IMR-90 (cell line): ENCODE results near the gene CA7. TPM values are rescaled to one million over a fixed set of nuclear protein-coding genes. Genes with fewer than 3 reads are reported as not detected.

Experiments used
- ATAC-seq: fragments of 200-7000 bp; cut with Tn5 transposase; 2 replicates; pipeline ENCODE4 v1.9.1; 2020; ENCODE audit warnings: low read depth, mild to moderate bottlenecking, moderate library complexity
- BruUV-seq: library from RNA; stranded (reverse); fragments of 400-500 nt; replicated peaks from 2 replicates; lab custom pipeline; 2021; lab: Mats Ljungman, UMichigan
- CTCF ChIA-PET: fragments of 300-600 bp; formaldehyde crosslinking; extraction: SDS; loops from one replicate; lab custom pipeline; 2021; ENCODE audit warnings: antibody characterized with exemption; lab: Yijun Ruan, JAX
- POLR2A ChIA-PET: fragments of 300-600 bp; sonication (Branson Sonifier 250); formaldehyde crosslinking; loops from one replicate; lab custom pipeline; 2022; ENCODE audit warnings: antibody characterized with exemption; ENCODE audit not compliant: unreplicated experiment; lab: Charles Lee
- DNase-seq: peaks from one replicate; pipeline ENCODE4 v3.0.0; 2013
- H2AFZ ChIP-seq: replicated peaks from 2 replicates; pipeline ENCODE3; 2013; ENCODE audit warnings: low read length, mild to moderate bottlenecking; ENCODE audit not compliant: poor library complexity
- H2AK5ac ChIP-seq: 2 replicates; pipeline ENCODE4 v1.6.1; 2013; ENCODE audit warnings: low read depth, low read length, inconsistent platforms
- H2AK9ac ChIP-seq: replicated peaks from 2 replicates; pipeline ENCODE3; 2013; ENCODE audit warnings: mild to moderate bottlenecking, low read depth, low read length, moderate library complexity; ENCODE audit not compliant: poor library complexity
- H2BK120ac ChIP-seq: 2 replicates; pipeline ENCODE4 v1.6.1; 2013; ENCODE audit warnings: low read depth, low read length, inconsistent platforms
- H2BK15ac ChIP-seq: 3 replicates; pipeline ENCODE4 v1.6.1; 2013; ENCODE audit warnings: low read depth, low read length, inconsistent platforms
- H2BK20ac ChIP-seq: 2 replicates; pipeline ENCODE4 v1.6.1; 2013; ENCODE audit warnings: low read depth, mild to moderate bottlenecking, inconsistent platforms, low read length, moderate library complexity
- H2BK5ac ChIP-seq: 2 replicates; pipeline ENCODE4 v1.6.1; 2013; ENCODE audit warnings: mild to moderate bottlenecking, low read depth, low read length, inconsistent platforms; ENCODE audit not compliant: poor library complexity, severe bottlenecking
- H3K14ac ChIP-seq: replicated peaks from 2 replicates; pipeline ENCODE4 v1.6.1; 2013; ENCODE audit warnings: low read depth, low read length, inconsistent platforms
- H3K18ac ChIP-seq: 2 replicates; pipeline ENCODE4 v1.6.1; 2013; ENCODE audit warnings: low read depth, low read length, control low read depth
- H3K23ac ChIP-seq: 2 replicates; pipeline ENCODE4 v1.6.1; 2013; ENCODE audit warnings: low read depth, low read length, inconsistent platforms
- H3K27ac ChIP-seq: 2 replicates; pipeline ENCODE4 v1.5.1; 2013; ENCODE audit warnings: mild to moderate bottlenecking, control low read depth, low read length; ENCODE audit not compliant: insufficient read depth
- H3K27me3 ChIP-seq: 2 replicates; pipeline ENCODE4 v1.6.1; 2013; ENCODE audit warnings: low read length; ENCODE audit not compliant: control insufficient read depth, insufficient read depth
- H3K36me3 ChIP-seq: 2 replicates; pipeline ENCODE4 v1.6.1; 2013; ENCODE audit warnings: low read length, mixed read lengths; ENCODE audit not compliant: control insufficient read depth, insufficient read depth
- H3K4ac ChIP-seq: 2 replicates; pipeline ENCODE4 v1.6.1; 2013; ENCODE audit warnings: low read depth, low read length, inconsistent platforms
- H3K4me1 ChIP-seq: 2 replicates; pipeline ENCODE4 v1.6.1; 2013; ENCODE audit warnings: low read length, mixed read lengths; ENCODE audit not compliant: control insufficient read depth, insufficient read depth
- H3K4me2 ChIP-seq: 2 replicates; pipeline ENCODE4 v1.6.1; 2013; ENCODE audit warnings: low read depth, mild to moderate bottlenecking, control low read depth, low read length, moderate library complexity
- H3K4me3 ChIP-seq: 2 replicates; pipeline ENCODE4 v1.5.1; 2013; ENCODE audit warnings: low read depth, mild to moderate bottlenecking, control low read depth, low read length, moderate library complexity; ENCODE audit not compliant: insufficient read depth
- H3K56ac ChIP-seq: 2 replicates; pipeline ENCODE4 v1.6.1; 2013; ENCODE audit warnings: low read length, inconsistent platforms; ENCODE audit not compliant: insufficient read depth; ENCODE audit errors: extremely low read depth
- H3K79me1 ChIP-seq, 2 experiments: 2 replicates each; pipeline ENCODE4 v1.6.1; 2013; ENCODE audit warnings: low read length in 2 of 2, inconsistent platforms in 1 of 2, low read depth in 1 of 2
- H3K9ac ChIP-seq: 2 replicates; pipeline ENCODE4 v1.6.1; 2013; ENCODE audit warnings: low read depth, low read length, control low read depth
- H3K9me1 ChIP-seq: 2 replicates; pipeline ENCODE4 v1.6.1; 2013; ENCODE audit warnings: low read length, inconsistent platforms; ENCODE audit not compliant: insufficient read depth
- H3K9me3 ChIP-seq: 2 replicates; pipeline ENCODE4 v1.6.1; 2013; ENCODE audit warnings: low read length; ENCODE audit not compliant: control insufficient read depth, insufficient read depth
- H4K20me1 ChIP-seq: 2 replicates; pipeline ENCODE4 v1.6.1; 2013; ENCODE audit warnings: low read length, inconsistent platforms; ENCODE audit not compliant: insufficient read depth
- H4K5ac ChIP-seq: 2 replicates; pipeline ENCODE4 v1.6.1; 2013; ENCODE audit warnings: mild to moderate bottlenecking, low read depth, low read length, control low read depth
- H4K8ac ChIP-seq, 2 experiments: 2 replicates each; pipeline ENCODE4 v1.6.1; 2013; ENCODE audit warnings: low read depth in 2 of 2, low read length in 2 of 2, control low read depth in 1 of 2, inconsistent platforms in 1 of 2
- H4K91ac ChIP-seq: 2 replicates; pipeline ENCODE4 v1.6.1; 2013; ENCODE audit warnings: low read depth, low read length, inconsistent platforms; ENCODE audit not compliant: insufficient read depth
- CEBPB ChIP-seq: IDR thresholded peaks from 2 replicates; pipeline ENCODE4 v1.6.1; 2012; ENCODE audit warnings: low read depth, low read length, improper control_type of control experiment
- CHD1 ChIP-seq: IDR thresholded peaks from 2 replicates; pipeline ENCODE4 v1.6.1; 2012; ENCODE audit warnings: low read depth, low read length, improper control_type of control experiment
- MAFK ChIP-seq: IDR thresholded peaks from 2 replicates; pipeline ENCODE4 v1.6.1; 2012; ENCODE audit warnings: low read depth, low read length, improper control_type of control experiment
- MAZ ChIP-seq: IDR thresholded peaks from 2 replicates; pipeline ENCODE4 v1.6.1; 2012; ENCODE audit warnings: low read depth, mild to moderate bottlenecking, low read length, improper control_type of control experiment, moderate library complexity, borderline replicate concordance
- RCOR1 ChIP-seq: IDR thresholded peaks from 2 replicates; pipeline ENCODE4 v1.6.1; 2012; ENCODE audit warnings: mild to moderate bottlenecking, low read length, improper control_type of control experiment; ENCODE audit not compliant: insufficient replicate concordance
- RFX5 ChIP-seq: IDR thresholded peaks from 2 replicates; pipeline ENCODE4 v1.8.0; 2012; ENCODE audit warnings: low read depth, mild to moderate bottlenecking, low read length, moderate library complexity
- SMC3 ChIP-seq: fragments of 150-350 bp; IDR thresholded peaks from 2 replicates; pipeline ENCODE4 v1.6.1; 2016; ENCODE audit warnings: low read depth, mild to moderate bottlenecking, antibody characterized with exemption, low read length, moderate library complexity
- WGBS, 2 experiments: methylation state at CpG; one replicate each; pipeline versions ENCODE4 v1.1.5 to v1.1.7; 2013; ENCODE audit warnings: missing lambda C conversion rate in 2 of 2; ENCODE audit not compliant: insufficient read length in 1 of 2; ENCODE audit errors: extremely low coverage in 2 of 2; 5-methylcytosine and 5-hydroxymethylcytosine counted together
- dilution Hi-C: fragments of 300-500 bp; cut with HindIII; formaldehyde crosslinking; loops from one replicate; pipeline ENCODE4 v1.14.3; 2018; ENCODE audit warnings: low sequenced_read_pairs; ENCODE audit not compliant: unreplicated experiment
- in situ Hi-C: fragments of 300-500 bp; cut with MboI; formaldehyde crosslinking; loops from 3 replicates; pipeline ENCODE4 v1.14.3; 2019; ENCODE audit warnings: low sequenced_read_pairs, inconsistent platforms, mixed read lengths
- intact Hi-C: fragments of 100-400 bp; cut with micrococcal nuclease; formaldehyde crosslinking; loops from 2 replicates; pipeline ENCODE4 v1.10.0; 2022
- polyA plus RNA-seq, 3 experiments: library from polyadenylated mRNA; depleted of rRNA; stranded (reverse); fragments of >200 nt; gene quantifications; 2 replicates each; pipeline ENCODE4 v1.2.3, GENCODE V29; 2012; ENCODE audit warnings: low replicate concordance in 1 of 3
- total RNA-seq: library from RNA; depleted of rRNA; stranded (reverse); fragments of >200 nt; gene quantifications from 2 replicates; pipeline ENCODE4 v1.2.3, GENCODE V29; 2012
- TF ChIP-seq, protein P1 (sequence below): fragments of 150-350 bp; IDR thresholded peaks from 2 replicates; pipeline ENCODE4 v1.6.1; 2017; ENCODE audit warnings: mild to moderate bottlenecking, antibody characterized with exemption, low read length, low read depth

Gene CA7
- total and polyA plus RNA-seq, 2 of the 4 experiments (the other 2 are of a cell fraction): not detected

DNA sequence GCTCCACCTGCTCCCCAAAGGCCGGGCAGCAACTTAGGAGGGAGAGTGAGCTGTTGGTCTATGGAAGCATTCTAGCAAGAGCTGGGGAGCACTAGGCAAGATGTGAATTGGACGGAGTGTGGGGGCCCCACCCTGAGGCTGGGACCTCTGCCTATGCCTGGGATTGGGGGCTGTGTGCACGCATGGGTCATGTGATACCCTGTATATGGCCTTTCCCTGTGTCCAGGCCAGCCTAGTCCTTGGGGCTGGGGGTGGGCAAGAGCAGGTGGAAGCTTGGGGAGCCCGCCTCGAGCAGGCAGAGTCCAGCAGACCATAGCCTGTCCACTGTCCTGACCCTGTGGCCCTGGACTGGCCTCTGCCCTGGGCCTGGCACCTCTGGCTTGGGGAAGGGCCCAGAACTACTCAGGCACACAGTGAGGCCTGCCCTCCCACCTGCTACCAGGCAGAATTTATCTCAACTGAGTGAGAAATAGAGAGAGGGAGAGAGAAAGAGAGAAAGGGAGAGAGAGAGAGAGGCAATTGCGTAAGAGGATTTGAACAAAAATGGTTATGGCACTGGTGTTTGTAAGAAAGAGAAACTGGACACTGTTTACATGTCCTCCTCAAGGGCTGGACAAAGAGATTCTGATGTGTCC, 55.2 kb downstream of the CA7 start:
- POLR2A ChIA-PET: interaction anchor here (0.5 kb wide), 1 partner anchor 39 kb away, joined by 3 read pairs; no protein-coding TSS in a partner anchor
- Histone ChIP-seq H3K18ac (peak overlapping the region; percentile 87), H3K4me2 (peak overlapping the region; percentile 74), H2BK15ac (peak overlapping the region; percentile 64; the same call in 1 of the 3 replicates), H3K9me3 (no peaks in the 10 kb centered on the region), H3K4me3 (no peak overlapping the region), H2BK120ac (peak overlapping the region; percentile 92), H3K27ac (peak overlapping the region; percentile 84), H2AK5ac (peak overlapping the region; percentile 84), H2BK5ac (peak overlapping the region; percentile 90), H4K20me1 (no peaks in the 10 kb centered on the region), H3K36me3 (no peaks in the 10 kb centered on the region), H4K91ac (peak overlapping the region; percentile 92), H2AFZ (peak overlapping the region; percentile 4), H3K9me1 (peaks cover 36% of the 10 kb centered on the region), H3K9ac (peak overlapping the region; percentile 21; the same call in 1 of the 2 replicates), H4K8ac (peak overlapping the region; percentile 48 to 81; a peak in 3 of 4 replicates), H3K14ac (peak overlapping the region; percentile 93), H3K79me1 (peaks cover 0 to 4% of the 10 kb centered on the region in 2 experiments; a peak in 2 of 4 replicates), H2AK9ac (peak overlapping the region; percentile 49), H2BK20ac (peak overlapping the region; percentile 89), H3K27me3 (no peaks in the 10 kb centered on the region), H3K56ac (peak overlapping the region; percentile 37), H3K4ac (peak overlapping the region; percentile 90), H3K4me1 (peaks cover 36% of the 10 kb centered on the region), H4K5ac (peak overlapping the region; percentile 65), H3K23ac (peak overlapping the region; percentile 57; the same call in 1 of the 2 replicates)
- ATAC-seq: peak; percentile 50
- in situ Hi-C loops: loop anchor here (5.0 kb wide), 1 partner anchor 33 kb away; the partner anchor contains the start of gene CIAO2B
- dilution Hi-C loops: no loop called here
- DNase-seq: peak; percentile 80
- BruUV-seq: no TSS peak
- no peak for TF ChIP-seq RCOR1
- no peak for TF ChIP-seq RFX5
- TF ChIP-seq CHD1: no peak
- TF ChIP-seq CEBPB: peak; percentile 99
- no peak for TF ChIP-seq SMC3
- TF ChIP-seq MAZ: no peak
- no peak for TF ChIP-seq MAFK
- TF ChIP-seq, protein P1, sequence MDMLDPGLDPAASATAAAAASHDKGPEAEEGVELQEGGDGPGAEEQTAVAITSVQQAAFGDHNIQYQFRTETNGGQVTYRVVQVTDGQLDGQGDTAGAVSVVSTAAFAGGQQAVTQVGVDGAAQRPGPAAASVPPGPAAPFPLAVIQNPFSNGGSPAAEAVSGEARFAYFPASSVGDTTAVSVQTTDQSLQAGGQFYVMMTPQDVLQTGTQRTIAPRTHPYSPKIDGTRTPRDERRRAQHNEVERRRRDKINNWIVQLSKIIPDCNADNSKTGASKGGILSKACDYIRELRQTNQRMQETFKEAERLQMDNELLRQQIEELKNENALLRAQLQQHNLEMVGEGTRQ: no peak
- whole genome bisulfite sequencing, 2 experiments: 78% methylated on average over 1 of the region's 6 CpGs; no CpG with 5 or more reads in 1 of the 2 experiments
- CTCF ChIA-PET: interaction anchor here (1.6 kb wide), 1 partner anchor 29 kb away, joined by 3 read pairs; no protein-coding TSS in a partner anchor
- intact Hi-C loops: loop anchor here (10.0 kb wide), 1 partner anchor 255 kb away; the partner anchor contains the start of genes B3GNT9, FBXL8 and TRADD
